Stimulated activated CD4-positive, alpha-beta T cell treated with anti-CD3 and anti-CD28 coated beads, Interleukin-15, amount 100 ng/mL, for 1 hour (primary cell): ENCODE results near the gene HDAC4.

Source experiments
- DNase-seq, 2 donors: peaks; one replicate each; pipeline ENCODE4 v3.0.0-alpha.2; 2020; ENCODE audit warnings: low read depth in 1 of 2, low spot score in 1 of 2

HDAC4 gene

GRCh38 chr2:239354132-239354790 is 46.6 kb downstream of the HDAC4 start:
- DNase-seq, result no peak

- no peak for DNase-seq
Observed at GRCh38 chr2:239353692-239354091, 47.1 kb downstream of the HDAC4 start.

GRCh38 chr2:239351687-239352086 is 49.1 kb downstream of the HDAC4 start:
- no peak for DNase-seq

- no peak for DNase-seq
Observed at GRCh38 chr2:239349453-239350135, 51.2 kb downstream of the HDAC4 start.

GRCh38 chr2:239348563-239349452 is 52.0 kb downstream of the HDAC4 start:
- no peak for DNase-seq

GRCh38 chr2:239346676-239347075 is 54.1 kb downstream of the HDAC4 start:
- no peak for DNase-seq

GRCh38 chr2:239345251-239345650 is 55.6 kb downstream of the HDAC4 start:
- no peak for DNase-seq

- DNase-seq, result no peak
Observed at GRCh38 chr2:239344857-239345216, 56.0 kb downstream of the HDAC4 start.

- no peak for DNase-seq
Observed at GRCh38 chr2:239343946-239344856, 56.6 kb downstream of the HDAC4 start.

GRCh38 chr2:239343460-239343859 is 57.4 kb downstream of the HDAC4 start:
- DNase-seq, result no peak

GRCh38 chr2:239341840-239342239 is 59.0 kb downstream of the HDAC4 start:
- DNase-seq, result no peak

- DNase-seq, result no peak
Observed at GRCh38 chr2:239341146-239341732, 59.6 kb downstream of the HDAC4 start.

GRCh38 chr2:239339726-239340601 is 60.9 kb downstream of the HDAC4 start:
- no peak for DNase-seq

- DNase-seq, result no peak
Observed at GRCh38 chr2:239339241-239339640, 61.6 kb downstream of the HDAC4 start.

- no peak for DNase-seq
Observed at GRCh38 chr2:239337877-239338484, 62.8 kb downstream of the HDAC4 start.

- no peak for DNase-seq
Observed at GRCh38 chr2:239337122-239337876, 63.5 kb downstream of the HDAC4 start.

GRCh38 chr2:239331560-239331959 is 69.3 kb downstream of the HDAC4 start:
- DNase-seq, result no peak

- DNase-seq, result no peak
Observed at GRCh38 chr2:239330836-239331235, 70.0 kb downstream of the HDAC4 start.
